ENCODE data around the gene EPB41L4A.

- TF ChIP-seq POLR2A (IDR thresholded peaks at IDR 0.05) = no peak
- TF ChIP-seq CTCF (IDR thresholded peaks at IDR 0.05) = no peak
- TF ChIP-seq POLR2AphosphoS5 (IDR thresholded peaks at IDR 0.05) = no peak
Observed at GRCh38 chr5:112226215-112226614, 192.9 kb downstream of the EPB41L4A start.
